KOPT-K1 (cell line): ENCODE results near the gene GTPBP6.
"Not testable (repeated sequence)": the region's sequence is repeated elsewhere in the genome, so short reads cannot be mapped to it uniquely, and the experiment has no call there.

Experiments used
- H3K27ac ChIP-seq: fragments of 200-600 bp; sonication (generic); 2 replicates; pipeline ENCODE4 v1.5.1; 2016; ENCODE audit warnings: antibody characterized with exemption, mild to moderate bottlenecking, low read depth, low read length; ENCODE audit not compliant: poor library complexity, severe bottlenecking
- H3K36me3 ChIP-seq: fragments of 200-600 bp; sonication (generic); 2 replicates; pipeline ENCODE4 v1.5.1; 2017; ENCODE audit warnings: antibody characterized with exemption, mild to moderate bottlenecking, low read length, moderate library complexity; ENCODE audit not compliant: insufficient read depth
- H3K9me3 ChIP-seq: fragments of 200-600 bp; sonication (generic); 2 replicates; pipeline ENCODE4 v1.5.1; 2017; ENCODE audit warnings: antibody characterized with exemption, low read length, mild to moderate bottlenecking; ENCODE audit not compliant: insufficient read depth, poor library complexity, severe bottlenecking

The GTPBP6 gene

GRCh38 chrX:261919-262352, 56.7 kb downstream of the GTPBP6 start:
- no peaks in the 10 kb centered on the region for H3K36me3 ChIP-seq

GRCh38 chrX:261167-261918, 57.3 kb downstream of the GTPBP6 start:
- H3K27ac ChIP-seq: no peak overlapping the region
- H3K36me3 ChIP-seq: no peaks in the 10 kb centered on the region
- no peaks in the 10 kb centered on the region for H3K9me3 ChIP-seq

More at GRCh38 chrX:261919-262352, 56.7 kb downstream of the GTPBP6 start:
- Histone ChIP-seq H3K27ac (no peak overlapping the region), H3K9me3 (no peaks in the 10 kb centered on the region)

DNA sequence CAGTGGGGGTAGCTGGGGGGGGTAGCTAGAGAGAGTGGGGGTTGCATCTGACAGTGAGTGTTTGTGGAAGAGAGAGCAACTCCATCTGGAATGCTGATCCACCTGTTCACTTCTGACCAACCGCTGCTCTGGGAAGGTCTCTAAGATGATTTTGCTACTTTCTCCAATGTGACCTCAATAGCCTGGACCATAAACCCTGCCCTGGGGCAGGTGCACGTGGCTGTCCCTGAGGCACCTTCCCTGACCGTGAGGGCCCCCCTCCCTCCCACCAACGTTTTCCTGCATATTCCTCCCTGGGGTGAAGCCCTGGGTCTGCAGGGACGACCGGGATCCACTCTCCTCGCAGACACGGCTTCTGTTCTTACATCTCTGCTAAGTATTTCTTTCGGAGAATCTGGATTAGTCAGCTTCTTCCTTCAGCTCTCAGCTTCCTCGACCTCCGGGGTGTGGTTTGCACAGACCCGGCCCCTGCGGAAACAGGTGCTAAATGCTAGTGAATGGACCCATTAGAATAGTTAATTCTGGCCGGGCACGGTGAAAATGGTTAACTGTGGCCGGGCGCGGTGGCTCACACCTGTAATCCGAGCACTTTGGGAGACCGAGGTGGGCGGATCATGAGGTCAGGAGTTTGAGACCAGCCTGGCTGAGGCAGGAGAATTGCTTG, 58.8 kb downstream of the GTPBP6 start:
- Histone ChIP-seq H3K9me3 (no peaks in the 10 kb centered on the region), H3K27ac (no peak overlapping the region), H3K36me3 (no peaks in the 10 kb centered on the region)

GRCh38 chrX:258291-259040, 60.1 kb downstream of the GTPBP6 start:
- Histone ChIP-seq H3K27ac (no peak overlapping the region), H3K9me3 (no peaks in the 10 kb centered on the region), H3K36me3 (no peaks in the 10 kb centered on the region)

DNA sequence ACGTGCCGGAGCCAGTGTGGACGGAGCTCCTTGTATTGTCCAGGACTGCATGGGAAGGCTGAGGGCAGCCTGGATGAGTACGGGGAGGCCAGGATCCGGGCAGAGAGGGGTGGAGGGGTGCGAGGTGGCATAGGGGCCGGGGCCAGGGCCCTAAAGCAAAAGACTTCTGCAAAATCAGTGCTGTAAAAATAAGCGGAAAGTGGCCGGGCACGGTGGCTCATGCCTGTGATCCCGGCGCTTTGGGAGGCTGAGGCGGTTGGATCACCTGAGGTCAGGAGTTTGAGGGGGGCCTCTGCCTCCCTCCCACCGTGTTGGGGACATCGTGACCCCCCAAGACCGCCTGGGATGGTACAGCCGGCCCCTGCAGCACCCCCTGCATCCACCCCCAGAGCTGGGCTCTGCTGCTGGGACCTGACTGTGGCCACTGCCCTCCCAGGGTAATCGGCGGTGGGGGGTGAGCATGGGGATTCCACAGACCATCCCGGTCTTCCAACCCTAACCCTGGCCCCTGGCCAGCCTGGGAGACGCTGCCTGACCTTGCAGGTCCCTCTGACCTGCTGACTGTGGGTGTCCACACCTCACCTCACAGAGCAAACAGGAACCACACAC, 60.8 kb downstream of the GTPBP6 start:
- H3K27ac ChIP-seq: no peak overlapping the region
- no peaks in the 10 kb centered on the region for H3K36me3 ChIP-seq
- H3K9me3 ChIP-seq: no peaks in the 10 kb centered on the region

DNA sequence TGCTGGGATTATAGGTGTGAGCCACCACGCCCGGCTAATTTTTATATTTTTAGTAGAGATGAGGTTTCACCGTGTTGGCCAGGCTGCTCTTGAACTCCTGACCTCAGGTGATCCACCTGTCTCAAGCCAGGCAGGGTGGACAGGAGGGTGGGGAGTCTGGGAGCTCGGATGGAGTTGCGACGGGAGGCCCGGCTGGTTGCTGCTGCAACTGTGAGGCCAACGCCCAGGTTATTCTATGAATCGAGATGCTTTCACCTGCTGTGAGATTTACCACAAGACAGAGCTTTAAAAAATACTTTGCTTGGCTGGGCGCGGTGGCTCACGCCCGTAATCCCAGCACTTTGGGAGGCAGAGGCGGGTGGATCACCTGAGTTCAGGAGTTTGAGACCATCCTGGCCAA, 61.5 kb downstream of the GTPBP6 start:
- H3K36me3 ChIP-seq, H3K9me3 ChIP-seq, H3K27ac ChIP-seq: not testable (repeated sequence)

- Histone ChIP-seq H3K36me3 (no peaks in the 10 kb centered on the region), H3K9me3 (no peaks in the 10 kb centered on the region), H3K27ac (no peak overlapping the region)
Measured at GRCh38 chrX:255923-256331, 62.7 kb downstream of the GTPBP6 start.
